Measurements from ENCODE around the gene RNF180.

DNA sequence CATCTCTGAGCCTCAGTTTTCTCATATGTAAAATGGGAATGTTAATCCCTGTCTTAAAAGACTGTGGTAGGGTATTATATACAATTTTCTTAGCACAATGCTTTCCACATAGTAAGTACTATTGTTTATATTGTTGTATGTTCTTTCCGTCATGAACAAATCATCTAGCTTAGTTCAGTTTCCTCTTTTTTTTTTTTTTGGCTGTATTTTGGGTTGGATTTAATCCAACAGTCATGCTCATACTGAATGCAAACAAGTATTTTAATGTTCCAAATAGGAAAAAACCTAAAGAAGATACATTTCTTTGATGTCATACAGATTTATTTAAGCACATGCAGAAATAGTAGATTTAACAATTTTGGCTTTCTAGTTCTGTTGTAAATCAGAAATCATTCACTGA lies 95.1 kb downstream of the RNF180 start:
- TF ChIP-seq, protein P1, sequence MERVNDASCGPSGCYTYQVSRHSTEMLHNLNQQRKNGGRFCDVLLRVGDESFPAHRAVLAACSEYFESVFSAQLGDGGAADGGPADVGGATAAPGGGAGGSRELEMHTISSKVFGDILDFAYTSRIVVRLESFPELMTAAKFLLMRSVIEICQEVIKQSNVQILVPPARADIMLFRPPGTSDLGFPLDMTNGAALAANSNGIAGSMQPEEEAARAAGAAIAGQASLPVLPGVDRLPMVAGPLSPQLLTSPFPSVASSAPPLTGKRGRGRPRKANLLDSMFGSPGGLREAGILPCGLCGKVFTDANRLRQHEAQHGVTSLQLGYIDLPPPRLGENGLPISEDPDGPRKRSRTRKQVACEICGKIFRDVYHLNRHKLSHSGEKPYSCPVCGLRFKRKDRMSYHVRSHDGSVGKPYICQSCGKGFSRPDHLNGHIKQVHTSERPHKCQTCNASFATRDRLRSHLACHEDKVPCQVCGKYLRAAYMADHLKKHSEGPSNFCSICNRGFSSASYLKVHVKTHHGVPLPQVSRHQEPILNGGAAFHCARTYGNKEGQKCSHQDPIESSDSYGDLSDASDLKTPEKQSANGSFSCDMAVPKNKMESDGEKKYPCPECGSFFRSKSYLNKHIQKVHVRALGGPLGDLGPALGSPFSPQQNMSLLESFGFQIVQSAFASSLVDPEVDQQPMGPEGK (CRISPR knock-in tag; IDR thresholded peaks at IDR 0.05; ENCODE audit: borderline replicate concordance), result no peak
- TF ChIP-seq OSR1 (CRISPR knock-in tag; IDR thresholded peaks at IDR 0.05), result no peak
- TF ChIP-seq TOX (CRISPR knock-in tag; IDR thresholded peaks at IDR 0.05; ENCODE audit: borderline replicate concordance), result no peak
- no peak for TF ChIP-seq ESRRG (CRISPR knock-in tag; IDR thresholded peaks at IDR 0.05)
- TF ChIP-seq RARB (CRISPR knock-in tag; IDR thresholded peaks at IDR 0.05), result no peak
- no peak for TF ChIP-seq ARNTL (CRISPR knock-in tag; IDR thresholded peaks at IDR 0.05; ENCODE audit: borderline replicate concordance, low read depth)
